Peyer's patch (tissue), 4 donors: Measurements from ENCODE around the gene CYP24A1. TPM values are rescaled to one million over a fixed set of nuclear protein-coding genes. Genes with fewer than 3 reads are reported as not detected.
A peak's percentile ranks its signal among the peaks of the same experiment; 100 is the strongest.
"Not testable (repeated sequence)": the region's sequence is repeated elsewhere in the genome, so short reads cannot be mapped to it uniquely, and the experiment has no call there.

Experiments
- DNase-seq, 3 donors: peaks; one replicate each; pipeline ENCODE4 v3.0.0-alpha.2; 2017 to 2019
- H3K27ac ChIP-seq, 4 donors: fragments of 200-600 bp; sonication (generic); one replicate each; pipeline ENCODE4 v1.5.1; 2016 to 2019
- H3K27me3 ChIP-seq, 2 donors: fragments of 200-600 bp; sonication (generic); one replicate each; pipeline ENCODE4 v1.5.1; 2019
- H3K36me3 ChIP-seq, 3 donors: fragments of 200-600 bp; sonication (generic); one replicate each; pipeline ENCODE4 v1.5.1; 2016 to 2019
- H3K4me1 ChIP-seq, 4 donors: fragments of 200-600 bp; sonication (generic); one replicate each; pipeline ENCODE4 v1.5.1; 2016 to 2019
- H3K4me3 ChIP-seq, 4 donors: fragments of 200-600 bp; sonication (generic); 1 replicate in 3 of 4; 2 replicates in 1 of 4; pipeline ENCODE4 v1.5.1; 2016 to 2019; ENCODE audit warnings: mild to moderate bottlenecking in 1 of 4
- H3K9me3 ChIP-seq, 4 donors: fragments of 200-600 bp; sonication (generic); one replicate each; pipeline ENCODE4 v1.5.1; 2016 to 2019; ENCODE audit warnings: mild to moderate bottlenecking in 1 of 4
- POLR2A ChIP-seq, 2 donors: fragments of 450-650 bp; IDR thresholded peaks; one replicate each; pipeline ENCODE4 v1.5.1; 2017; ENCODE audit warnings: antibody characterized with exemption in 2 of 2, mild to moderate bottlenecking in 2 of 2, moderate library complexity in 2 of 2
- total RNA-seq, 4 donors: library from RNA; depleted of rRNA; stranded (reverse); fragments of >200 nt; gene quantifications; one replicate each; pipeline ENCODE4 v1.1.0, GENCODE V29; 2016
- TF ChIP-seq, protein P1 (sequence below), 6 experiments: fragments of 450-650 bp in 4 of 6; fragments of 200-600 bp in 2 of 6; sonication (generic) in 1 of 6; IDR thresholded peaks; one replicate each; pipeline ENCODE4 v1.5.1; 2017 to 2019; ENCODE audit warnings: antibody characterized with exemption in 6 of 6, mild to moderate bottlenecking in 3 of 6, moderate library complexity in 1 of 6

The CYP24A1 gene
- total RNA-seq, 4 donors from 2014 or later, result not detected

- H3K4me1 ChIP-seq, result no peaks in the 10 kb centered on the region
- no peak overlapping the region for H3K4me3 ChIP-seq
- DNase-seq, result peak in 1 of 3 donors; percentile 57
- H3K9me3 ChIP-seq, result no peaks in the 10 kb centered on the region
- no peaks in the 10 kb centered on the region for H3K27me3 ChIP-seq
- TF ChIP-seq, protein P1, sequence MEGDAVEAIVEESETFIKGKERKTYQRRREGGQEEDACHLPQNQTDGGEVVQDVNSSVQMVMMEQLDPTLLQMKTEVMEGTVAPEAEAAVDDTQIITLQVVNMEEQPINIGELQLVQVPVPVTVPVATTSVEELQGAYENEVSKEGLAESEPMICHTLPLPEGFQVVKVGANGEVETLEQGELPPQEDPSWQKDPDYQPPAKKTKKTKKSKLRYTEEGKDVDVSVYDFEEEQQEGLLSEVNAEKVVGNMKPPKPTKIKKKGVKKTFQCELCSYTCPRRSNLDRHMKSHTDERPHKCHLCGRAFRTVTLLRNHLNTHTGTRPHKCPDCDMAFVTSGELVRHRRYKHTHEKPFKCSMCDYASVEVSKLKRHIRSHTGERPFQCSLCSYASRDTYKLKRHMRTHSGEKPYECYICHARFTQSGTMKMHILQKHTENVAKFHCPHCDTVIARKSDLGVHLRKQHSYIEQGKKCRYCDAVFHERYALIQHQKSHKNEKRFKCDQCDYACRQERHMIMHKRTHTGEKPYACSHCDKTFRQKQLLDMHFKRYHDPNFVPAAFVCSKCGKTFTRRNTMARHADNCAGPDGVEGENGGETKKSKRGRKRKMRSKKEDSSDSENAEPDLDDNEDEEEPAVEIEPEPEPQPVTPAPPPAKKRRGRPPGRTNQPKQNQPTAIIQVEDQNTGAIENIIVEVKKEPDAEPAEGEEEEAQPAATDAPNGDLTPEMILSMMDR (IDR thresholded peaks at IDR 0.05), result no peak
- TF ChIP-seq POLR2A (IDR thresholded peaks at IDR 0.05), result no peak
- H3K27ac ChIP-seq, result peak overlapping the region in 1 of 4 donors; percentile 17
- no peaks in the 10 kb centered on the region for H3K36me3 ChIP-seq
Measured at GRCh38 chr20:54132612-54133433, 41.0 kb downstream of the CYP24A1 start.

DNA sequence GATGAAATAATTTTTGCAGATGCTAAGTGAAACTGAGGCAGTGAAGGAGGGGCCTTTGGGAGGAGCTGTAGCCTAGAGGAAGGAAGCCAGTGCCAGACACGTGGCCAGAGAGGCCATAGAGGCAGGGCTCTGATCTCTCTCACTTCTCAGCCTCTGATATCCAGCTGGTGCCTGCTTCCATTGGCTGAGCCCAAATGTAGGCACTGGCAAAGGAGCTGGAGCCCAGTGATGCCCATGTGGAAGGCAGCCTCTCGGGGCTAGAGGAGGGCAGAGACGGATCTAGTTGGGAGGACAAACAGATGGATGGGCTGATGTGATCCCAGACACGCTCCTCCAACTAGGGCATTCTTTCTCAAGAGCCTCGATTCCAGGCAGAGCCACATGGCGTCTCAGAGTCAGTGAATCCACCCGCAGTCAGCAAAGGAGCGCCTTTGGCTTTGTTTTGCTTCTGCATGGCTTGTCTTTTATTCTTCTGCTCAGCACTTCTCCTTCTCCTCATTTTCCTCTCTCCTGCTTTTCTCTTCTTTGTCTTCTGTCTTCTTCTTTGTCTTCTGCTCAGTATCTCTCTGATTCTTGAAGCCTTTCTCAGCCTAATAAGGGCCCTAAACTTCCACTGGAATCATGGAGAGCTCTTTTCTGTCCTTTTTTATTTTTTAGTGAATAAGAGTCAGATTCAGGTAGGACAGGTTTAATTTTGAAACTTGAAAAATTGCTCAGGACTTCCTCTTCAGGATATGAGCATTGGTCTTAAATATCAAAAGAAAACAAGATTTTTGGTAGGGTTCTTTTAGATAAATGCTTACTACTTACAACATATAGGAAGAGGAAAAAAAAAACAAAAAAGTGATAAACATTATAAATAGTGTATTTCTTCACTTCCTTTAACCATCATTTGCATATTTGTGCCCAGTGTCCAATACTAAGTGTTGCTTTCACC, 41.8 kb downstream of the CYP24A1 start:
- TF ChIP-seq POLR2A (IDR thresholded peaks at IDR 0.05), result no peak
- TF ChIP-seq, protein P1 (IDR thresholded peaks at IDR 0.05), result no peak
- Histone ChIP-seq H3K36me3 (no peaks in the 10 kb centered on the region), H3K4me3 (no peak overlapping the region), H3K27ac (no peak overlapping the region), H3K9me3 (no peaks in the 10 kb centered on the region), H3K27me3 (no peaks in the 10 kb centered on the region), H3K4me1 (no peaks in the 10 kb centered on the region)
- DNase-seq, result no peak

DNA sequence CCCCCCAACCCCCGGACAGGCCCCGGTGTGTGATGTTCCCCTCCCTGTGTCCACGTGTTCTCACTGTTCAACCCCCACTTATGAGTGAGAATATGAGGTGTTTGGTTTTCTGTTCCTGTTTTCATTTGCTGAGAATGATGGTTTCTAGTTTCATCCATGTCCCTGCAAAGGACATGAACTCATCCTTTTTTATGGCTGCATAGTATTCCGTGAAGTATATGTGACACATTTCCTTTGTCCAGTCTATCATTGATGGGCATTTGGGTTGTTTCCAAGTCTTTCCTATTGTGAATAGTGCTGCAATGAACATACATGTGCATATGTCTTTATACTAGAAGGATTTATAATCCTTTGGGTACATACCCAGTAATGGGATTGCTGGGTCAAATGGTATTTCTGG, 42.7 kb downstream of the CYP24A1 start:
- not testable (repeated sequence) for DNase-seq, H3K36me3 ChIP-seq

DNA sequence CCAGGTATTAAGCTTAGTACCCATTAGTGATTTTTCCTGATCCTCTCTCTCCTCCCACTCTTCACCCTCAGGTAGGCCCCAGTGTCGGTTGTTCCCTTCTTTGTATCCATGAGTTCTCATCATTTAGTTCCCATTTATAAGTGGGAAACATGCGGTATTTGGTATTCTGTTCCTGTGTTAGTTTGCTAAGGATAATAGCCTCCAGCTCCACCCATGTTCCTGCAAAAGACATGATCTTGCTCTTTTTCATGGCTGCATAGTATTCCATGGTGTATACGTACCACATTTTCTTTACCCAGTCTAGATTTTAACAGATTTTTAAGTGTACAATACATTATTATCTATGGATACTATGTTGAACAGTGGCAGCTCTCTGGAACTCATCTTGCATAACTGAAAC, 44.4 kb downstream of the CYP24A1 start:
- H3K4me3 ChIP-seq, result no peak overlapping the region
- no peak overlapping the region for H3K27ac ChIP-seq
- H3K36me3 ChIP-seq, result no peaks in the 10 kb centered on the region
- no peak for DNase-seq
- no peaks in the 10 kb centered on the region for H3K4me1 ChIP-seq
- no peaks in the 10 kb centered on the region for H3K9me3 ChIP-seq
- H3K27me3 ChIP-seq, result no peaks in the 10 kb centered on the region
- TF ChIP-seq, protein P1 (IDR thresholded peaks at IDR 0.05), result no peak
- TF ChIP-seq POLR2A (IDR thresholded peaks at IDR 0.05), result no peak

More for the DNA sequence above, 42.7 kb downstream of the CYP24A1 start:
- H3K4me3 ChIP-seq, H3K27ac ChIP-seq, H3K4me1 ChIP-seq, H3K27me3 ChIP-seq, H3K9me3 ChIP-seq: not testable (repeated sequence)

GRCh38 chr20:54127855-54128574, 45.8 kb downstream of the CYP24A1 start:
- no peaks in the 10 kb centered on the region for H3K27me3 ChIP-seq
- H3K4me1 ChIP-seq, result no peaks in the 10 kb centered on the region
- no peak for DNase-seq
- no peak for TF ChIP-seq POLR2A (IDR thresholded peaks at IDR 0.05)
- TF ChIP-seq, protein P1 (IDR thresholded peaks at IDR 0.05), result no peak
- H3K27ac ChIP-seq, result no peak overlapping the region
- no peaks in the 10 kb centered on the region for H3K9me3 ChIP-seq
- no peak overlapping the region for H3K4me3 ChIP-seq
- no peaks in the 10 kb centered on the region for H3K36me3 ChIP-seq
